Measurements from ENCODE around the gene BBLN.

DNA sequence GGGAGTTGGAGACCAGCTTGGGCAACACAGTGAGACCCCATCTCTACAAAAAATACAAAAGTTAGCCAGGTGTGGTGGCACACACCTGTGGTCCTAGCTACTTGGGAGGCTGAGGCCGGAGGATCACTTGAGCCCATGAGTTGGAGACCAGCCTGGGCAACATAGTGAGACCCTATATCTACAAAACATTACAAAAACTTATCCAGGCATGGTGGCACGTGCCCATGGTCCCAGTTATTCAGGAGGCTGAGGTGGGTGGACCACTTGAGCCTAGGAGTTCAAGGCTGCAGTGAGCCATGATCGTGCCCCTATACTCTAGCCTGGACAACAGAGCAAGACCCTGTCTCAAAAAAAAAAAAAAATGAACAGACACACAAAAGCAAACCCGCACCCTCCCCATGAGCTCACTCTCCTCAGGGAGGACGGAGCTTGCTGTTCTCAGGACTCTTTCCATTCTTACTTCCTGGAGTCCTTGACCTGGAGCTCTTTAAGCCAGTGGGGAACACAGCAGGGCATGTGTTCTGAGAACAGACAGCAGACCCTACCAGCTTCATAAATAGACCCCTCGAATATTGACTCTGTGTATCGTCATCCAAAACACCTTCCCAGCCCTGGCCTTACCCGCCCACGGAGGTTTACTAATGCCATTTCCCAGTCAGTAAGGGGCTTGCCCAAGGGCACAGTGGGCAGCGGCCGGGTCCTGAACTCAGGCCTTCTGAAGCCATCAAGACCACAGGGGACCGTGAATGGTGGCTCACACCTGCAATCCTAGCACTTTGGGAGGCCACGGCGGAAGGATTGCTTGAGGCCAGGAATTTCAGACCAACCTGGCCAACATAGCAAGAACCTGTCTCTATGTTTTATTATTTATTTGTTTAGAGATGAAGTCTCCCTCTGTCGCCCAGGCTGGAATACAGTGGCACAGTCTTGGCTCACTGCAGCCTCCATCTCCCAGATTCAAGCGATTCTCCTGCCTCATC lies 43.7 kb upstream of the BBLN start:
- TF ChIP-seq ZNF274 (IDR thresholded peaks at IDR 0.05; ENCODE audit: low read depth, low read length) (no peak), YY1 (IDR thresholded peaks at IDR 0.05; ENCODE audit: insufficient read depth, insufficient read length) (no peak), SUZ12 (IDR thresholded peaks at IDR 0.05; ENCODE audit: extremely low read depth, insufficient read depth, insufficient read length) (no peak)
